Activated CD4-positive, alpha-beta T cell treated with anti-CD3 and anti-CD28 coated beads, Interleukin-2, amount 10 ng/mL, durations not matched to agents 7 days and 5 days (primary cell): Measurements from ENCODE around the gene ATP6V1B1. TPM values are rescaled to one million over a fixed set of nuclear protein-coding genes. Genes with fewer than 3 reads are reported as not detected.
A peak's percentile ranks its signal among the peaks of the same experiment; 100 is the strongest.

Experiments
- CTCF ChIA-PET: fragments of 350-600 bp; sonication (Branson Sonifier 250); formaldehyde crosslinking; loops from one replicate; lab custom pipeline; 2021; ENCODE audit warnings: antibody characterized with exemption; lab: Charles Lee
- POLR2A ChIA-PET: fragments of 350-600 bp; sonication (Branson Sonifier 250); formaldehyde crosslinking; loops from one replicate; lab custom pipeline; 2021; ENCODE audit warnings: antibody characterized with exemption; lab: Charles Lee
- DNase-seq: peaks from one replicate; pipeline ENCODE4 v3.0.0-alpha.2; 2020
- H3K27ac Mint-ChIP-seq: one replicate; pipeline ENCODE4 v1.8.0; 2021; ENCODE audit warnings: mild to moderate bottlenecking, moderate library complexity, mixed read lengths
- H3K27me3 Mint-ChIP-seq: one replicate; pipeline ENCODE4 v1.8.0; 2021; ENCODE audit warnings: mixed read lengths
- H3K36me3 Mint-ChIP-seq: one replicate; pipeline ENCODE4 v1.8.0; 2021; ENCODE audit warnings: low read depth, mixed read lengths
- H3K4me1 Mint-ChIP-seq: one replicate; pipeline ENCODE4 v1.8.0; 2021; ENCODE audit warnings: mixed read lengths
- H3K4me3 Mint-ChIP-seq: one replicate; pipeline ENCODE4 v1.8.0; 2021; ENCODE audit warnings: mild to moderate bottlenecking, moderate library complexity, mixed read lengths
- H3K9me3 Mint-ChIP-seq: one replicate; pipeline ENCODE4 v1.8.0; 2021; ENCODE audit warnings: mixed read lengths
- total RNA-seq, 2 experiments: library from RNA; stranded (reverse); gene quantifications; one replicate each; pipeline ENCODE4 v1.2.3, GENCODE V29; 2021

The ATP6V1B1 gene
- total RNA-seq, 2 experiments from 2014 or later = not detected

GRCh38 chr2:70903641-70904340 lies 31.9 kb upstream of the ATP6V1B1 start:
- Mint-ChIP-seq H3K36me3 (peaks cover 11% of the 10 kb centered on the region), H3K4me1 (peaks cover 25% of the 10 kb centered on the region), H3K27ac (no peak overlapping the region), H3K9me3 (no peaks in the 10 kb centered on the region), H3K4me3 (no peak overlapping the region), H3K27me3 (peaks cover 90% of the 10 kb centered on the region)
- no peak for DNase-seq
- ChIA-PET CTCF (interaction anchor here (1.2 kb wide), 1 partner anchor 15 kb away, joined by 3 read pairs; no protein-coding TSS in a partner anchor), POLR2A (no interaction called here)

- peaks cover 23% of the 10 kb centered on the region for H3K4me1 Mint-ChIP-seq
- no peaks in the 10 kb centered on the region for H3K9me3 Mint-ChIP-seq
- H3K27ac Mint-ChIP-seq = no peak overlapping the region
- no peak for DNase-seq
- peaks cover 84% of the 10 kb centered on the region for H3K27me3 Mint-ChIP-seq
- POLR2A ChIA-PET = no interaction called here
- CTCF ChIA-PET = interaction anchor here (1.2 kb wide), 1 partner anchor 16 kb away, joined by 3 read pairs; no protein-coding TSS in a partner anchor
- peaks cover 11% of the 10 kb centered on the region for H3K36me3 Mint-ChIP-seq
- no peak overlapping the region for H3K4me3 Mint-ChIP-seq
Measured at GRCh38 chr2:70904371-70905216, 31.1 kb upstream of the ATP6V1B1 start.

- H3K27me3 Mint-ChIP-seq = peaks cover 82% of the 10 kb centered on the region
- no peaks in the 10 kb centered on the region for H3K9me3 Mint-ChIP-seq
- ChIA-PET POLR2A (no interaction called here), CTCF (interaction anchor here (1.6 kb wide), 1 partner anchor 34 kb away, joined by 4 read pairs; no protein-coding TSS in a partner anchor)
- peaks cover 11% of the 10 kb centered on the region for H3K36me3 Mint-ChIP-seq
- no peak overlapping the region for H3K27ac Mint-ChIP-seq
- DNase-seq = no peak
- no peak overlapping the region for H3K4me3 Mint-ChIP-seq
- H3K4me1 Mint-ChIP-seq = peaks cover 21% of the 10 kb centered on the region
Measured at GRCh38 chr2:70905443-70906421, 30.0 kb upstream of the ATP6V1B1 start.

- peaks cover 15% of the 10 kb centered on the region for H3K4me1 Mint-ChIP-seq
- CTCF ChIA-PET = interaction anchor here (1.6 kb wide), 1 partner anchor 35 kb away, joined by 4 read pairs; no protein-coding TSS in a partner anchor
- no peaks in the 10 kb centered on the region for H3K9me3 Mint-ChIP-seq
- POLR2A ChIA-PET = no interaction called here
- peaks cover 82% of the 10 kb centered on the region for H3K27me3 Mint-ChIP-seq
- H3K27ac Mint-ChIP-seq = no peak overlapping the region
- no peak for DNase-seq
- peaks cover 11% of the 10 kb centered on the region for H3K36me3 Mint-ChIP-seq
- H3K4me3 Mint-ChIP-seq = no peak overlapping the region
Measured at GRCh38 chr2:70906439-70907005, 29.2 kb upstream of the ATP6V1B1 start.

- POLR2A ChIA-PET = no interaction called here
- H3K9me3 Mint-ChIP-seq = no peaks in the 10 kb centered on the region
Measured at GRCh38 chr2:70907130-70908057, 28.3 kb upstream of the ATP6V1B1 start.

GRCh38 chr2:70916291-70916690 lies 19.4 kb upstream of the ATP6V1B1 start:
- Mint-ChIP-seq H3K27me3 (peaks cover 28% of the 10 kb centered on the region), H3K36me3 (no peaks in the 10 kb centered on the region), H3K9me3 (no peaks in the 10 kb centered on the region), H3K4me3 (no peak overlapping the region), H3K27ac (no peak overlapping the region), H3K4me1 (no peaks in the 10 kb centered on the region)
- POLR2A ChIA-PET = no interaction called here
- CTCF ChIA-PET = no interaction called here
- DNase-seq = no peak

More at GRCh38 chr2:70907130-70908057, 28.3 kb upstream of the ATP6V1B1 start:
- DNase-seq = no peak
- peaks cover 7% of the 10 kb centered on the region for H3K4me1 Mint-ChIP-seq
- no peak overlapping the region for H3K27ac Mint-ChIP-seq
- H3K27me3 Mint-ChIP-seq = peaks cover 80% of the 10 kb centered on the region
- H3K36me3 Mint-ChIP-seq = peaks cover 8% of the 10 kb centered on the region
- CTCF ChIA-PET = interaction anchor here (1.6 kb wide), 1 partner anchor 36 kb away, joined by 4 read pairs; no protein-coding TSS in a partner anchor
- no peak overlapping the region for H3K4me3 Mint-ChIP-seq

- CTCF ChIA-PET = interaction anchor here (1.3 kb wide), 1 partner anchor 8 kb away, joined by 3 read pairs; no protein-coding TSS in a partner anchor
- Mint-ChIP-seq H3K4me3 (no peak overlapping the region), H3K27me3 (peaks cover 17% of the 10 kb centered on the region), H3K27ac (no peak overlapping the region), H3K4me1 (no peaks in the 10 kb centered on the region), H3K9me3 (no peaks in the 10 kb centered on the region), H3K36me3 (no peaks in the 10 kb centered on the region)
- no peak for DNase-seq
- POLR2A ChIA-PET = no interaction called here
Measured at GRCh38 chr2:70918016-70918415, 17.7 kb upstream of the ATP6V1B1 start.

DNA sequence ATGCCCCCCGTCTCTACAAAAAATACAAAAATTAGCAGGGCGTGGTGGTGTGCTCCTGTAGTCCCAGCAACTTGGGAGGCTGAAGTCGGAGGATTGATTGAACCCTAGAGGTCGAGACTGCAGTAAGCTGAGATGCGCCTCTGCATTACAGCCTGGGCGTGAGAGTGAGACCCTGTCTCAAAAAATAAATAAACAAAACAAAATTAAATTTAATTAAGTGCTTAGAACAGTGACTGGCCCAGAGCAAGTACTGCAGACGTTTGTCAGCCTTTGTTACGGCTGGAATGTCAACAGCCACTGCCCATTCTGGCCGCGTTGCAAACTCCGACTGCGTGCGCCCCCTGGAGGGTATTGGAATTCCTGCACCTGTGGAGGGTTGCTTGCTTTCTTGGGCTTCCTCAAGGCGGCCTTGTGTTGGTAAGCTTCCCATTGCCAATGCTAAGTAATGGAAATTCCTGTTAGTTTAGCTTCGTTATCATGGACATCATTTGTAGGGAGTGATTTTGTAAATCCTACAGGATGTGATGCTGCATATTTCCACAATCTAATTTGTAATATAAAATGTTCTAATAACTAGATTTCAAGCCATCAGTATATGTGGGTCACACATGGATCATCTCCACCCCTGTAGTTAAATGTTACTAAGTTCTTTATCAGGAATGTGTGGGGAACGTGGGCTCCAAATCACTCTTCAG lies 15.9 kb upstream of the ATP6V1B1 start:
- no peaks in the 10 kb centered on the region for H3K4me1 Mint-ChIP-seq
- ChIA-PET POLR2A (no interaction called here), CTCF (interaction anchor here (0.9 to 5.5 kb wide), 7 partner anchors 9 to 59 kb away, joined by 3 to 25 read pairs (median 5); no protein-coding TSS in a partner anchor)
- peaks cover 16% of the 10 kb centered on the region for H3K27me3 Mint-ChIP-seq
- no peak overlapping the region for H3K27ac Mint-ChIP-seq
- no peaks in the 10 kb centered on the region for H3K9me3 Mint-ChIP-seq
- H3K36me3 Mint-ChIP-seq = no peaks in the 10 kb centered on the region
- H3K4me3 Mint-ChIP-seq = no peak overlapping the region
- DNase-seq = peak; percentile 72

GRCh38 chr2:70920367-70920715 lies 15.4 kb upstream of the ATP6V1B1 start:
- DNase-seq = no peak
- ChIA-PET POLR2A (no interaction called here), CTCF (interaction anchor here (0.9 to 5.5 kb wide), 8 partner anchors 8 to 60 kb away, joined by 3 to 25 read pairs (median 5); no protein-coding TSS in a partner anchor)

DNA sequence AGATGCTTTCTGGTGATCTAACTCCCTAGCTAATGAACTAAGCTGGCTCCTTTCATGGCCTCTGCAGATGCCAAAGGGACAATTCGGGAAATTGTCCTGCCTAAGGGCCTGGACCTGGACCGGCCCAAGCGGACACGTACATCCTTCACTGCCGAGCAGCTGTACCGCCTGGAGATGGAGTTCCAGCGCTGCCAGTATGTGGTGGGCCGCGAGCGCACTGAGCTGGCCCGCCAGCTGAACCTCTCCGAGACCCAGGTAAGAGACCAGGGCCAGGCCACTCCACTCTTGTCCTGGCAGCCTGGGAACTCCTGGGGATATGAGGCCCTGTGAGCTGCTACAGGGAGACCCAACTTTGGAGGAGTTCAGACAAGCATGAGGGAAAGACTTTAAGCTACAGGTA lies 14.7 kb upstream of the ATP6V1B1 start:
- H3K27ac Mint-ChIP-seq = no peak overlapping the region
- DNase-seq = no peak
- H3K4me1 Mint-ChIP-seq = no peaks in the 10 kb centered on the region
- no peak overlapping the region for H3K4me3 Mint-ChIP-seq
- no peaks in the 10 kb centered on the region for H3K9me3 Mint-ChIP-seq
- ChIA-PET CTCF (interaction anchor here (1.3 to 5.5 kb wide), 7 partner anchors 8 to 60 kb away, joined by 4 to 25 read pairs (median 5); no protein-coding TSS in a partner anchor), POLR2A (no interaction called here)
- H3K36me3 Mint-ChIP-seq = no peaks in the 10 kb centered on the region
- H3K27me3 Mint-ChIP-seq = peaks cover 12% of the 10 kb centered on the region

More at GRCh38 chr2:70920367-70920715, 15.4 kb upstream of the ATP6V1B1 start:
- Mint-ChIP-seq H3K4me3 (no peak overlapping the region), H3K27ac (no peak overlapping the region), H3K27me3 (peaks cover 16% of the 10 kb centered on the region), H3K36me3 (no peaks in the 10 kb centered on the region), H3K4me1 (no peaks in the 10 kb centered on the region), H3K9me3 (no peaks in the 10 kb centered on the region)
